HG03103 (cell line): Measurements from ENCODE around the gene TIAM2.

Source experiments
- ATAC-seq: cut with Tn5 transposase; IDR thresholded peaks from one replicate; pipeline ENCODE4 v1.9.1; 2021; ENCODE audit warnings: low read depth; ENCODE audit not compliant: unreplicated experiment

The TIAM2 gene

GRCh38 chr6:155250701-155251381 is 255.7 kb downstream of the TIAM2 start:
- ATAC-seq, result no peak

- no peak for ATAC-seq
These were observed 257.5 kb downstream of the TIAM2 start for GRCh38 chr6:155252581-155252980.

DNA sequence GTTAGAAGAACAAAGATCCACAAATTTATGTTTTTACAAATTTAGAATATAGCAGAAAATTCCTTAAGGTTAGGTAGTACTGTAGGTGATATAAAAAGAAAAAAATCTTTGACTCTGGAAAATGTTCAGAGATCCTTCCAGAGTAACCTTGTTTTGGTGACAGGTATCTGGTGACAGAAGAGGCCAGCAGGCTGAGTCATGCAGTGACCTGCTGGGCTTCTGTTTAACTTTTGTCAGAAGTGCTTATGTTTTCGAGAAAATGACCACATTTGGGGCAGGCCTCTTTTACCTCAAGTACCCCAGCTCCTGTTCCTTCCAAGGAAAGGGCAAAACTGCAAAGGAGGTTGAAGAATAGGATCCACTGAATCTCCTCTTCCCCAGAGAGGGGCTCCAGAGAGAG is 258.2 kb downstream of the TIAM2 start:
- ATAC-seq, result no peak

GRCh38 chr6:155254139-155254538 is 259.0 kb downstream of the TIAM2 start:
- no peak for ATAC-seq

- no peak for ATAC-seq
These were observed 261.1 kb downstream of the TIAM2 start for GRCh38 chr6:155256122-155256795.

DNA sequence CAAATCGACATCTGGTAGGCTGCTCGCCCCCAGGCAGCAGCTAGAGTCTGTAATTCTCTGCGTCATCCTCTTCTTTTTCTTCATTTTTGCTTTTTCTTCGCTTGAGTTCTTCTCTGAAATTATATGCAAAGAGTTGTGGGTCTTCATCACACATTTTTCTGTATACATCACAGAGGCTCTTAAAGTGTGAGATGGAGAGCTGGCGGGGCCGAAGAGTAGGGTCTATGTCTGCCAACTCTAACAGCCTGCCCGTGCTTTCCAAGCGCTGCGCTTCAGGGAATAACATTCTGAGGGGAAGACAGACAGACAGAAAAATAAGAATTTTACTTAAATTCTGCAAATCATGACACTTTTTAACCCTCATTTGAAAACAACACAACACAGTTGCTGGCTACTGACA is 262.7 kb downstream of the TIAM2 start:
- no peak for ATAC-seq

- ATAC-seq, result no peak
These were observed 264.1 kb downstream of the TIAM2 start for GRCh38 chr6:155259204-155259603.

- ATAC-seq, result no peak
These were observed 264.8 kb downstream of the TIAM2 start for GRCh38 chr6:155259897-155260296.

DNA sequence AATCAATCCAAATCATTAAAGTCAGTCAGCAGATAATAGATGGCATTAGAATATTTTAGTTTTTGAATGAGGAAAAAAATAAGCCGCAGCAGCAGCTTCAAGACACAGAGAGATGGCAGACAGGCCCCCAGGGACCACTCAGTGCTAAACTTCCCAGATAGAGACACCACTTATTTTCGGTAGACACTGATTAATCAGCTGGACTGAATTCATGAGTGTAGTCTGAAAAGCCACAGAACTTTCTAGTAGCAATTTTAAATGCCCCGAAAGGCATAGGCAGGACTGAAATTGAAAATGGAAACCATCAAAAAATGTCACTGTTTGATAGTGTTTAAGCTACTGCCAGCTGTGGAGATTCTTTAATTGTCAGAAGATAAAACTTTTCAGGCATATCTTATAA is 265.6 kb downstream of the TIAM2 start:
- ATAC-seq, result peak; percentile 58

- no peak for ATAC-seq
These were observed 266.2 kb downstream of the TIAM2 start for GRCh38 chr6:155261111-155261900.

DNA sequence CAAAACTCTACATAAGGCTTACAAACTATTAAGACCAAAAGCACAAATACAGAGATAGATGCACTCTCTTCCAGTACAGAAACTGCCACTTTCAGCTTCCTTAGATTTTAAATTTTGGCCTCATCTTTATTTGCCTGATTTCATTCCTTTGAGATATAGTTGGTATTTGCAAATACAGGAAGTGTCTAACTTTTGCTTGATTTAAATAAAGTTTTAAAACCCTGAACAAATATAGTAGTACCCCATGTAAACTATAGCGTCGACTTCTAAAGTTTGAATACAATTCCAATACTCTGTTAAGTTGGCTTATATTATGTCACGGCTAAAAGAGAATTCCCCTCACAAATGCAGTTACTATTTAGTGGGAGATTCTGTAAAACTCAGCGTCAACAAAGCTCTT is 267.5 kb downstream of the TIAM2 start:
- no peak for ATAC-seq

DNA sequence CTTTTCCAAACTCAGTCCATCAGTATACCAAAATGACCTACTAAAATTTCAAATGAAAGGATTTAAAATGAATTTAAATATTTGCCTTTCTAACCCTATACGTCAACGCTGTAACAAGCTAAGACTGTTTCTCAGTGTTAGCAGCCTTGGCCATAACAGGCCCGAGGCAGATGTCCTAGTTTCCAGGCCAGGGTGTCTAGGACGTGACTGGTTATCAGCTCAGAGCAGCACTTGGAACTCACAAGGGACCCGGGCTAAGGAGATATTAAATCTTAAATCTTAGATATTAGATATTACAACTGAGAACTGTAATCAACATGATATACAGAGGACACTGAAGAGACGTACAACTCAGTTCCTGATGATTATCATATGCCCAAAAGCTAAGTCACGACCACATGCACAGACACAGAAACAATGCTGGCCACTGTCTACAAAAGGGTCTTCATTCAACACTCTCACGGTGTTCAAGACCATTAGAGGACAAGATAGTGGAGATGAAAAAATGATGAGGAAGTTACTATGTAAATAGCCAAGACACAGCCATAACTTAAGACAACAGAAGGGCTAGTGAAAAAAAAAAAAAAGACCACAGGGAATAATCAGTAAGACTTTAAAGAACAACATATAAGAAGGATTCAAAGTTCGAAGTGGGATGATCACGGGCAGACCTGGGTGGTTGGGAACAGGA is 268.4 kb downstream of the TIAM2 start, which contains the start of gene CLDN20:
Gene CLDN20, plus strand, starts transcription at position 641 of the 691 bp plus-strand sequence. CDS start 11,707 bp downstream, outside the sequence.
- no peak for ATAC-seq

DNA sequence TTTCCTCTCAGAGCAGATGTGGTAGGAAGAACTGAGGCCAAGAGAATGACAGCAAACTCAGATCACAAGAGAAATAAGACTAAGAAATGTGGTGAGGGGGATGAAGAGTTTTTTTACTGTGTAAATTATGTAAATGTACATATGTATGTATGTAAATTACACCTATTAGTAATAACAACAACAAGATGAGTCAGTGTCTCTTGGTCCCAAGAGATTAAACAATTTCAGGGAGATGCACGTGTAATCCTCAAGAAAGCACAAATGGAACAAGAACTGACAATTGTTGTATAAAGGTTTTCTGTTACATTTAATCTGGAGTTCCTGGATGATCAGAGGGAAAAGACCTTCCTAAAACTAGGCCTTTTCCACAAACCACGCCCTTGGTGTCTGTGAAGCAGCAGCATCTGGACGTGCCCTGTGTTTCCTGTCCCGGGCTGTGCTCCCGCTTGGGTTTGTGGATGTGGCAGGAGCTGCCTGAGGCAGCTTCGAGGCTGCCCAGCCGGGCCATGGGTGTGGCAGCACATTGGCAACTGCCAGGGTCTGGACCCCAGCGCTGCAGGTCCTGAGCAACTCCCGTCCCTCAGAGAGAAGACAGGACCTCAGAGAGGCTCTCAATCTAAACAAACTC is 269.7 kb downstream of the TIAM2 start:
- no peak for ATAC-seq

DNA sequence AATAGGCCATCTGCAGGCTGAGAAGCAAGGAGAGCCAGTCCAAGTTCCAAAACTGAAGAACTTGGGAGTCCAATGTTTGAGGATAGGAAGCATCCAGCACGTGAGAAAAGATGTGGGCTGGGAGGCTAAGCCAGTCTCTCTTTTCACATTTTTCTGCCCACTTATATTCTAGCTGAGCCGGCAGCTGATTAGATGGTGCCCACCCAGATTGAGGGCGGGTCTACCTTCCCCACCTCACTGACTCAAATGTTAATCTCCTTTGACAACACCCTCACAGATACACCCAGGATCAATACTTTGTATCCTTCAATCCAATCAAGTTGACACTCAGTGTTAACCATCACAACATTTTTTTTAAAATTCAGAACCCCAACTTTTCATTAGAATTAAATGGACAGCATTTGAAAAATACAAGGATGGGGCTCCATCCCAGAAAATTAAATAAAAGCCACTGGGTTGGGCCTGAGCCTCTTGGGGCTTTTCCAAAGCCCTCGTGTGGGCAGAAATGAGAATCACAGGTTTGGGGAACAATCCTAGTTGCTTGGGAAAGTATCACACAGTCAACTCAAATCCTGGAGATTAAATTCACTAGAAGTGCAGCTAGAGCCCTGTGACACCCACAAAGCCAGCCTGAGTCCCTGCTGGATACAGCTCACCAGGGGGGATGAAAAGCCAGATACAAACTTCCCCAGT is 270.9 kb downstream of the TIAM2 start:
- ATAC-seq, result no peak

- ATAC-seq, result no peak
These were observed 272.3 kb downstream of the TIAM2 start for GRCh38 chr6:155267411-155267810.

- peak; percentile 54 for ATAC-seq
These were observed 273.2 kb downstream of the TIAM2 start for GRCh38 chr6:155268088-155268867.

GRCh38 chr6:155269765-155270164 is 274.6 kb downstream of the TIAM2 start:
- ATAC-seq, result no peak

DNA sequence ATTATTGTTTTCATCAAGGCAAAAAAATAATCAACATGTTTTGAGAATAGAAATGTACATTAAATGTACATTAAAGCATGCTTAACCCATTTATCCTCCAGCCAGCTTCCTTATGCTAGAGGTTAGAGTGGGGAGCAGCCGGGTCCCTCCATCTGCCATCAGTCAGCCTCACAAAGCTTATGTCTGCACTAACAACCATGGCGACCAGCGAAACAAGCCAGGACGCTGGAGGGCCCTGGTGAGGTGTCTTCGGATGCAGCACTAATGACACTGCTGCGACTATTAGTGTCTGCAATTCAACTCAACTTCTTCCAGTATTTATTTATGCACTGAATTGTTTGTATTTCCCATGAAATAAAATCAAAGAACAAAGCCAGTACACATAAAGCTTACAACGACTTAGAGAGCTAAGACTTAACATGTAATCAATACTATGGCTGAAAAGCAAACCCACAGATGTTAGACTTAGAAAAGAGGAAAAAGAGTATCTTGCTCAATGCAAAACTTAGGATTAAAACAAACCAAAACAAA is 275.5 kb downstream of the TIAM2 start:
- no peak for ATAC-seq

GRCh38 chr6:155271145-155271544 is 276.0 kb downstream of the TIAM2 start:
- ATAC-seq, result no peak
